Measurements from ENCODE around the gene ENDOU.

GRCh38 chr12:47741340-47741703 lies 16.0 kb upstream of the ENDOU start:
- TF ChIP-seq EZH2 (IDR thresholded peaks at IDR 0.05), result no peak
- TF ChIP-seq POLR2AphosphoS5 (IDR thresholded peaks at IDR 0.05; ENCODE audit: borderline replicate concordance, low read depth, low read length), result no peak
